Medulla oblongata (tissue), 1 donor: ENCODE results near the gene IL2RG.
A peak's percentile ranks its signal among the peaks of the same experiment; 100 is the strongest.

ENCODE experiments used
- DNase-seq: peaks from one replicate; pipeline ENCODE4 v3.0.0-alpha.2; 2015; ENCODE audit errors: extremely low spot score

The IL2RG gene

DNA sequence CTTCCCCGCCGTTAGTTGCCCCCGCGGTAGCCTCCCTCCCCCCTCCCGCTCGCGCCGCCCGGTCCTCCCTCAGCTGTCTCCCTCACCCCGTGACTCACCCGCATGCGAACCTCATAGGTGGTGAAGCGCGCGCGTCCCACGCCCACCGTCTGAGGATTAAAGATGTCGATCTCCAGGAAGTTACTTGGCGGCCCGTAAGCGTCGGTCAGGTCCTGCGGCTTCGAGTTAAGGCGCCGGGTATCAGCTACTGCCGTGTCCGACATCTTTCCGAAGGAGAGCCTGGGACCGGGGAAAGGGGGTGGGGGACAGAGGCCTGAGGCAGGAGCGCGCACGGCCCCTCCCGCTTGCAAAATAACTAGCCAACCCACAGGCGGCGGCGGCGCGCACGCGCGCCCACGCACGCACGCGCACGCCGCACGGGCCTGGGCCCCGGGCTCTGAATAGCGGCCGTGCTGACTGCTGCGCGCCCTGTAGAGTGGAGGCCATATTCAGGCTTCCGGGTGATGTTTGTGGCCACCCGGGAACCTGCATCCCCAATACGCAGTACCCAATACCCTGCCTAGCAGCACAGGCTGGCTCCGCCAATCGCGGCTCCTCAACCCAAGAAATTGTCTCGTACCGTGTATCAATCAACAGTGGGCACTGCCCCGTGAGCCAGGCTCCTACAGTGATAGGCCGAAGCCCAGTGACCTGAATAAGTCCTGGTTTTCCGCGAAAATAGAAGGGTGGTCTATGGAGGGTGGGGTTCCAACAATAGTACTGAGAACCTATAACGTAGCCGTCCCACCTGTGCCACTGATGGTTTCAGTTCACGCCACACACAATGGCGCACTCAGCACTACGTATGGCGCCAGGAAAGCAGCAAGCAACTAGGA is 43.1 kb downstream of the IL2RG start, which contains the start of gene SNX12:
Gene SNX12, minus strand, starts transcription at position 291 of the 875 bp plus-strand sequence. Its CDS starts 28 bp downstream, at position 263.
- DNase-seq, result peak; percentile 90

DNA sequence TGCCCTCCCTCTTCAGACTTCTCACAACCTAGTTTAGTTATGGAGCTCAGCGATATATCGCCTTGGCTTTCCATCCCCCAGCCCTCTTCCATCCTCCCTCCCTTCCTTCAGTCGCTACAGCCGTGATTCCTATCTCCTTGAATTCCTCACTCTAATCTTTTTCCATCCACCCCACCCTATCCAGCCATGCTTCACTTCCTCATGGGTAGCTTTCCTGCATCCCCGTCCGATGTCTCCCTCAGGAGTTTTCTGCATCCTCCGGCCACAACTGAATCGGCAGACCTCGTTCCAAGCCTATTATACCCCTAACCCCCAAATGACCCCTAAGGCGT is 43.7 kb downstream of the IL2RG start:
- peak; percentile 18 for DNase-seq

DNA sequence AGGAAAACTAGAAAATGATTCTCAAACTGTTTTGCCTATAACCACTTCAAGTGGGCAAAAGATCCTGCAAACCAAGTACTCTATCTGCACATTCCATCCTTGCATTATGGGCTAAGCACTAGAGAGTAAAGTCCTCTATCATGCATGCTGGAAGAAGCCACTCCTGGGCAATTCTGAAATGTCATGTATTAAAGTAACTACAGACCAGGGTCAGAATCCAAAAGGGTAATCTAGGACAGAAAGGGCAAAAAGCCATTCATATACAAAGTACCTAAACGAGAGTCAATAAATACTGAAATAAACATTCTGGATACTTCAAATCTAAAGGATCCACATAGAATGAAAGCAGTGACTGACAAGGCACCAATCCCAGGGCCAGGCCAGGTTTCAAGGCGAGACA is 44.3 kb downstream of the IL2RG start:
- no peak for DNase-seq

GRCh38 chrX:71060127-71060526 is 51.2 kb downstream of the IL2RG start:
- no peak for DNase-seq

DNA sequence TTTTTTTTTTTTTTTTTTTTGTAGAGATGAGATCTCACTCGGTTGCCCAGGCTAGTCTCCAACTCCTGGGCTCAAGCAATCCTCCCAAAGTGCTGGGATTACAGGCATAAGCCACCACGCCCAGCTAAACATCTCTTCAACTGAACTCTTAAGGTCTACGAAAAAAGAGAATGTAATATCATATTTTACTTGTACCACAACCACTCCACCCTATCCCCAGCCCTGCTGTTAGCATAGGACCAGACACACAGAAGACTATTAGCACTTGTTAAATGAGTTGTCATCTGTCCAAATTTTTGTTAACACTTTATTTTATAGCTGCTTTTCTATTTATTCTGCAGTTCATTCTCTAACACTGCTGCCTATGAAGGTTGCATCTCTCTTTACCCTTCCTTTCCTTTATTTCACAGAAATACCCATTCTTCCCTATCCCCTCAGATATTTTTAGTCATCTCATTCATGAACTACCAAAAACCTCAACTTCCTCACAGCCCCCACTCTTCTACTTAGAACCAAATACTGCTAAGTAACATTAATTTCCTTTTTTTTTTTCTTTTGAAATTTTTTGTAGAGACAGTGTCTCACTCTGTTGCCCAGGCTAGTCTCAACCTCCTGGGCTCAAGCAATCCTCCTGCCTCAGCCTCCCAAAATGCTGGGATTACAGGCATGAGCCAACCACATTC is 53.4 kb downstream of the IL2RG start:
- DNase-seq, result no peak
